GM23338 (cell line): ENCODE results near the gene SEC61G. TPM values are rescaled to one million over a fixed set of nuclear protein-coding genes. Genes with fewer than 3 reads are reported as not detected.

ENCODE experiments used
- ATAC-seq: fragments of 200-7000 bp; cut with Tn5 transposase; 3 replicates; pipeline ENCODE4 v1.9.1; 2020
- DNase-seq: peaks from one replicate; pipeline ENCODE4 v3.0.0-alpha.2; 2015; ENCODE audit warnings: low spot score
- H2AFZ ChIP-seq: fragments of 200-600 bp; sonication (generic); 2 replicates; pipeline ENCODE4 v1.8.0; 2016; ENCODE audit warnings: antibody characterized with exemption, mild to moderate bottlenecking, moderate library complexity
- H3F3A ChIP-seq: fragments of 200-600 bp; sonication (generic); replicated peaks from 2 replicates; pipeline ENCODE4 v1.8.0; 2017; ENCODE audit warnings: antibody characterized with exemption, mixed run types, low read depth
- H3K27ac ChIP-seq: fragments of 200-600 bp; sonication (generic); 2 replicates; pipeline ENCODE4 v1.6.1; 2016; ENCODE audit warnings: low read depth
- H3K27me3 ChIP-seq: fragments of 200-600 bp; sonication (generic); 2 replicates; pipeline ENCODE4 v1.8.0; 2016; ENCODE audit warnings: mild to moderate bottlenecking, mixed run types, moderate library complexity; ENCODE audit not compliant: insufficient read depth
- H3K36me3 ChIP-seq: fragments of 200-600 bp; sonication (generic); 2 replicates; pipeline ENCODE4 v1.8.0; 2016; ENCODE audit warnings: mild to moderate bottlenecking; ENCODE audit not compliant: insufficient read depth
- H3K4me1 ChIP-seq: fragments of 200-600 bp; sonication (generic); 2 replicates; pipeline ENCODE4 v1.8.0; 2016; ENCODE audit warnings: mild to moderate bottlenecking, moderate library complexity; ENCODE audit not compliant: insufficient read depth
- H3K4me2 ChIP-seq: fragments of 200-600 bp; sonication (generic); 2 replicates; pipeline ENCODE4 v1.7.1; 2017; ENCODE audit warnings: mixed run types
- H3K4me3 ChIP-seq: fragments of 200-600 bp; sonication (generic); 2 replicates; pipeline ENCODE4 v1.6.1; 2016; ENCODE audit warnings: mixed run types
- H3K79me2 ChIP-seq: fragments of 200-600 bp; sonication (generic); replicated peaks from 2 replicates; pipeline ENCODE4 v1.8.0; 2017; ENCODE audit warnings: mild to moderate bottlenecking; ENCODE audit not compliant: insufficient read depth
- H3K9me2 ChIP-seq: fragments of 200-600 bp; sonication (generic); 2 replicates; pipeline ENCODE4 v1.8.0; 2017; ENCODE audit not compliant: insufficient read depth
- H4K20me1 ChIP-seq: fragments of 200-600 bp; sonication (generic); replicated peaks from 2 replicates; pipeline ENCODE4 v1.8.0; 2017; ENCODE audit warnings: mild to moderate bottlenecking; ENCODE audit not compliant: insufficient read depth
- H3K27ac Mint-ChIP-seq: 2 replicates; pipeline ENCODE4 v1.8.0; 2020; ENCODE audit warnings: inconsistent platforms, mild to moderate bottlenecking, moderate library complexity, mixed read lengths
- H3K27me3 Mint-ChIP-seq: 3 replicates; pipeline ENCODE4 v1.8.0; 2022; ENCODE audit warnings: low read depth, mild to moderate bottlenecking, moderate library complexity, mixed read lengths, inconsistent platforms; ENCODE audit not compliant: insufficient read depth, poor library complexity
- H3K36me3 Mint-ChIP-seq: 3 replicates; pipeline ENCODE4 v1.8.0; 2021; ENCODE audit warnings: low read depth, mild to moderate bottlenecking, inconsistent platforms, moderate library complexity, mixed read lengths
- H3K4me1 Mint-ChIP-seq: 3 replicates; pipeline ENCODE4 v1.8.0; 2020; ENCODE audit warnings: mild to moderate bottlenecking, inconsistent platforms, mixed read lengths
- H3K4me3 Mint-ChIP-seq: 3 replicates; pipeline ENCODE4 v1.8.0; 2021; ENCODE audit warnings: moderate library complexity, mild to moderate bottlenecking, inconsistent platforms, mixed read lengths
- H3K9me3 Mint-ChIP-seq: 3 replicates; pipeline ENCODE4 v1.8.0; 2020; ENCODE audit warnings: moderate library complexity, mild to moderate bottlenecking, inconsistent platforms, mixed read lengths
- EZH2 ChIP-seq: fragments of 200-600 bp; sonication (generic); IDR thresholded peaks from one replicate; pipeline ENCODE4 v1.8.0; 2017; ENCODE audit warnings: antibody characterized with exemption, mild to moderate bottlenecking, low read depth; ENCODE audit not compliant: unreplicated experiment
- EZH2phosphoT487 ChIP-seq: fragments of 200-600 bp; sonication (generic); IDR thresholded peaks from one replicate; pipeline ENCODE4 v1.8.1; 2018; ENCODE audit warnings: antibody characterized with exemption; ENCODE audit not compliant: unreplicated experiment
- JUNB ChIP-seq: IDR thresholded peaks from one replicate; pipeline ENCODE4 v1.6.1; 2016; ENCODE audit warnings: antibody characterized with exemption; ENCODE audit not compliant: unreplicated experiment
- POLR2AphosphoS5 ChIP-seq: IDR thresholded peaks from 2 replicates; pipeline ENCODE4 v1.6.1; 2016; ENCODE audit warnings: antibody characterized with exemption, low read depth
- STAT1 ChIP-seq: IDR thresholded peaks from one replicate; pipeline ENCODE4 v1.6.1; 2016; ENCODE audit warnings: antibody characterized with exemption; ENCODE audit not compliant: unreplicated experiment
- ZNF114 ChIP-seq: fragments of 250-450 bp; sonication (Bioruptor Pico); IDR thresholded peaks from 2 replicates; pipeline ENCODE4 v1.5.0; 2020; ENCODE audit warnings: mild to moderate bottlenecking, moderate library complexity
- ZNF331 ChIP-seq: fragments of 250-450 bp; sonication (Bioruptor Pico); IDR thresholded peaks from 2 replicates; pipeline ENCODE4 v1.5.0; 2020; ENCODE audit warnings: low read depth, mild to moderate bottlenecking, moderate library complexity
- polyA plus RNA-seq: library from polyadenylated mRNA; unstranded; fragments of >200 nt; fragmentation: Nextera tagmentation; extraction: Ambion mirVana; gene quantifications from 2 replicates; pipeline ENCODE4 v1.2.1, GENCODE V29; 2016
- total RNA-seq: library from RNA; depleted of rRNA; stranded (reverse); fragments of >200 nt; shearing (Covaris generic); gene quantifications from 2 replicates; pipeline ENCODE4 v1.2.3, GENCODE V29; 2014
- TF ChIP-seq, protein P1 (sequence below): IDR thresholded peaks from 2 replicates; pipeline ENCODE4 v1.6.1; 2016; ENCODE audit warnings: antibody characterized with exemption
- TF ChIP-seq, protein P2 (sequence below): fragments of 250-450 bp; sonication (Bioruptor Pico); IDR thresholded peaks from 2 replicates; pipeline ENCODE4 v1.5.0; 2020; ENCODE audit warnings: mild to moderate bottlenecking, moderate library complexity

The SEC61G gene
- total and polyA plus RNA-seq, 2 experiments from 2014 or later: 350 to 497 TPM

DNA sequence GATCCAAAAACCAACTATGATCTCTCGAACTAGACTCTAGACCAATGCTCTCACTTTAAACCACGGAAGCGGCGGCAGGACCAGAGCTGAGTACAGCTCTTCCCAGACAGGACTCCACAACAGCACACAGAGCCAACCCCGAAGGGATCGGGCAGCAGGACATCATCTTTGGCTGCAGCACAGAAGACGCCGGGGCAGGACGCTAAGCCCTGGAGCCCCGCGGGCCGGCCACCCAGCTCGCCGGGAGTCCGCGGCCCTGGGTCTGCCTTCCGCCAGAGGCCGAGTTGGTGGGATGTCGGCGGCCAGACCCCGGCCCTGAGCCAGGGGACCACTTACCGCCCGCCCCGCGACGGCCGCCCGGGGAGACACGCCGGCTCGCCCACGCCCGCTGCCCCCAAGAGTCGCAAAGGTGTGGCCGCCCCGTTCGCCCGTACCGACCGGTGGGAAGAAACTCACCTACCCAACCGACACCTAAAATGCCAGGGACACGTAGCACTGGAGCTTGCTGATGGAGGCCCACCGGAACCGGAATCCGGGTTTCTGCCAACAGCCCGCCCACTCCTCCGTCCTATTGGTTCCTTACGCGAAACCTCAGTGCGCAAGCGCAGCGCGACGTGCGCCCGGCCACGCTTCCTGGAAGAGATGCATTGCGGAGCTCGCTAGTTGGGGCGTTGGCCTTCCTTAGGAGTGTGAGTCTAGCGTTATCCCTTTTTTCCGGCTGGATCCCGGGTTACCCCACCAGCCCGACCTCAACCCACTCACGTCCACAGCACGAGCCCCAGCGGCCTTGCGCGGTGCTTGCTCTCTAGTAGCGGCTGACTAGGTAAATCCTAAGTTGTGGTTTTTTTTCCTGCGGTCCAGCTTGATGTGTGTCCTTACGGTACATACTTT, at the start of gene SEC61G (continued):
- no peak for TF ChIP-seq JUNB

DNA sequence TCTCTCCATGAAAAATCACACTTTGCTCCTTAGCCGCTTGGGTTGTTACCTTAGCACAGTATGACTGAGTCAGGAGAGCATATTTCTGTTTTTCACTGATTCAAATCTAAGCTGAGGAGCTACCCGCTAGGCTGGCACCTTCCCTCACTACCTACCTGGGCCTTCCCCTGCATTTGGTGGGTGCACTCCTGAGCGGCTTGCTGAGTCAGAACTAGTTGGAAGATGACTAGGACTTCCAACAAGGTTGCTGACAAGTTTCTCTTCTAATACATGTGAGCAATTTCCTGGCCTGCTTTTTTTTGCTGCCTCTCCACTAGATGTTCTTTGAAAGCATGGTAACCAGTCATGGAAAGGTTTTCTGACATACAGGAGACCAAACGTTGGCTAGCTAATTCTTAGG, 43.8 kb upstream of the SEC61G start:
- H3K9me3 Mint-ChIP-seq: no peaks in the 10 kb centered on the region; the same call in 1 of the 3 replicates
- TF ChIP-seq EZH2phosphoT487 (no peak), ZNF331 (CRISPR knock-in tag) (no peak), EZH2 (no peak), STAT1 (no peak), ZNF114 (CRISPR knock-in tag) (no peak), POLR2AphosphoS5 (no peak)
- TF ChIP-seq, protein P1, sequence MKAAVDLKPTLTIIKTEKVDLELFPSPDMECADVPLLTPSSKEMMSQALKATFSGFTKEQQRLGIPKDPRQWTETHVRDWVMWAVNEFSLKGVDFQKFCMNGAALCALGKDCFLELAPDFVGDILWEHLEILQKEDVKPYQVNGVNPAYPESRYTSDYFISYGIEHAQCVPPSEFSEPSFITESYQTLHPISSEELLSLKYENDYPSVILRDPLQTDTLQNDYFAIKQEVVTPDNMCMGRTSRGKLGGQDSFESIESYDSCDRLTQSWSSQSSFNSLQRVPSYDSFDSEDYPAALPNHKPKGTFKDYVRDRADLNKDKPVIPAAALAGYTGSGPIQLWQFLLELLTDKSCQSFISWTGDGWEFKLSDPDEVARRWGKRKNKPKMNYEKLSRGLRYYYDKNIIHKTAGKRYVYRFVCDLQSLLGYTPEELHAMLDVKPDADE: no peak
- peaks cover 8% of the 10 kb centered on the region for H3K27me3 Mint-ChIP-seq
- 0 out of 2 replicates have a peak overlapping the region, but pooled peaks have one; percentile 70 for H2AFZ ChIP-seq
- H3K4me1 ChIP-seq: peaks cover 14% of the 10 kb centered on the region; the same call in 1 of the 2 replicates
- H3K4me3 ChIP-seq: no peak overlapping the region
- no peak overlapping the region for H3K27ac ChIP-seq
- H3K4me3 Mint-ChIP-seq: no peak overlapping the region
- no peaks in the 10 kb centered on the region for H3K79me2 ChIP-seq
- H3K4me1 Mint-ChIP-seq: peaks cover 2% of the 10 kb centered on the region; the same call in 1 of the 3 replicates
- H3F3A ChIP-seq: no peaks in the 10 kb centered on the region
- H3K9me2 ChIP-seq: peaks cover 7% of the 10 kb centered on the region; the same call in 1 of the 2 replicates
- H4K20me1 ChIP-seq: no peaks in the 10 kb centered on the region
- H3K27ac Mint-ChIP-seq: no peak overlapping the region
- DNase-seq (no peak), ATAC-seq (no peak)
- no peaks in the 10 kb centered on the region for H3K36me3 Mint-ChIP-seq
- H3K4me2 ChIP-seq: peak overlapping the region; percentile 60; the same call in 1 of the 2 replicates
- no peaks in the 10 kb centered on the region for H3K27me3 ChIP-seq
- H3K36me3 ChIP-seq: no peaks in the 10 kb centered on the region

DNA sequence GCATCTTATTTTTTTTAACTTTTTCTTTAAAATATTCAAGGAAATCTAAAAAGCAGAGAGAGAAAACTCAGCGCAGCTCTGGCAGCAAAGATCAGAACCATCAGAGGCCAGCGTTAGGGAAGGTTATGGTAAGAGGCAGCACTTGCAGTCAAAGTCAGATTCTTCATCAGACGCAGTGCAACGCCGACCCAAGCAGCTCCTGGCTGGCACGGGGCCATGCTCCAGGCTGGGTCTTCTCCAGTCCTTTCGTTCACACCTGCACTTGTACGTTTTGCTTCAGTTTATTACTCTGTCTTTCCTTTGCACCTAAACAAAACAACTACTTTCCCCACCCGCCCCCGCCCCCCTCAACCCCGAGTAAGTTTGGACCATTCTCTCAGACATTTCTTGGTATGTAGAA, 43.1 kb upstream of the SEC61G start:
- Histone ChIP-seq H3F3A (no peaks in the 10 kb centered on the region), H3K4me3 (no peak overlapping the region), H3K4me2 (no peak overlapping the region), H4K20me1 (no peaks in the 10 kb centered on the region), H3K9me2 (0 out of 2 replicates have a peak, but pooled peaks cover 7% of the 10 kb centered on the region), H3K4me1 (peaks cover 14% of the 10 kb centered on the region; the same call in 1 of the 2 replicates), H3K27ac (no peak overlapping the region), H2AFZ (no peak overlapping the region), H3K36me3 (no peaks in the 10 kb centered on the region), H3K27me3 (no peaks in the 10 kb centered on the region), H3K79me2 (no peaks in the 10 kb centered on the region)
- ATAC-seq (no peak), DNase-seq (no peak)
- no peaks in the 10 kb centered on the region for H3K36me3 Mint-ChIP-seq
- H3K4me3 Mint-ChIP-seq: no peak overlapping the region
- no peaks in the 10 kb centered on the region; the same call in 2 of the 3 replicates for H3K9me3 Mint-ChIP-seq
- H3K4me1 Mint-ChIP-seq: peaks cover 2% of the 10 kb centered on the region; the same call in 1 of the 3 replicates
- no peak overlapping the region for H3K27ac Mint-ChIP-seq
- H3K27me3 Mint-ChIP-seq: peaks cover 8% of the 10 kb centered on the region
- TF ChIP-seq, protein P2, sequence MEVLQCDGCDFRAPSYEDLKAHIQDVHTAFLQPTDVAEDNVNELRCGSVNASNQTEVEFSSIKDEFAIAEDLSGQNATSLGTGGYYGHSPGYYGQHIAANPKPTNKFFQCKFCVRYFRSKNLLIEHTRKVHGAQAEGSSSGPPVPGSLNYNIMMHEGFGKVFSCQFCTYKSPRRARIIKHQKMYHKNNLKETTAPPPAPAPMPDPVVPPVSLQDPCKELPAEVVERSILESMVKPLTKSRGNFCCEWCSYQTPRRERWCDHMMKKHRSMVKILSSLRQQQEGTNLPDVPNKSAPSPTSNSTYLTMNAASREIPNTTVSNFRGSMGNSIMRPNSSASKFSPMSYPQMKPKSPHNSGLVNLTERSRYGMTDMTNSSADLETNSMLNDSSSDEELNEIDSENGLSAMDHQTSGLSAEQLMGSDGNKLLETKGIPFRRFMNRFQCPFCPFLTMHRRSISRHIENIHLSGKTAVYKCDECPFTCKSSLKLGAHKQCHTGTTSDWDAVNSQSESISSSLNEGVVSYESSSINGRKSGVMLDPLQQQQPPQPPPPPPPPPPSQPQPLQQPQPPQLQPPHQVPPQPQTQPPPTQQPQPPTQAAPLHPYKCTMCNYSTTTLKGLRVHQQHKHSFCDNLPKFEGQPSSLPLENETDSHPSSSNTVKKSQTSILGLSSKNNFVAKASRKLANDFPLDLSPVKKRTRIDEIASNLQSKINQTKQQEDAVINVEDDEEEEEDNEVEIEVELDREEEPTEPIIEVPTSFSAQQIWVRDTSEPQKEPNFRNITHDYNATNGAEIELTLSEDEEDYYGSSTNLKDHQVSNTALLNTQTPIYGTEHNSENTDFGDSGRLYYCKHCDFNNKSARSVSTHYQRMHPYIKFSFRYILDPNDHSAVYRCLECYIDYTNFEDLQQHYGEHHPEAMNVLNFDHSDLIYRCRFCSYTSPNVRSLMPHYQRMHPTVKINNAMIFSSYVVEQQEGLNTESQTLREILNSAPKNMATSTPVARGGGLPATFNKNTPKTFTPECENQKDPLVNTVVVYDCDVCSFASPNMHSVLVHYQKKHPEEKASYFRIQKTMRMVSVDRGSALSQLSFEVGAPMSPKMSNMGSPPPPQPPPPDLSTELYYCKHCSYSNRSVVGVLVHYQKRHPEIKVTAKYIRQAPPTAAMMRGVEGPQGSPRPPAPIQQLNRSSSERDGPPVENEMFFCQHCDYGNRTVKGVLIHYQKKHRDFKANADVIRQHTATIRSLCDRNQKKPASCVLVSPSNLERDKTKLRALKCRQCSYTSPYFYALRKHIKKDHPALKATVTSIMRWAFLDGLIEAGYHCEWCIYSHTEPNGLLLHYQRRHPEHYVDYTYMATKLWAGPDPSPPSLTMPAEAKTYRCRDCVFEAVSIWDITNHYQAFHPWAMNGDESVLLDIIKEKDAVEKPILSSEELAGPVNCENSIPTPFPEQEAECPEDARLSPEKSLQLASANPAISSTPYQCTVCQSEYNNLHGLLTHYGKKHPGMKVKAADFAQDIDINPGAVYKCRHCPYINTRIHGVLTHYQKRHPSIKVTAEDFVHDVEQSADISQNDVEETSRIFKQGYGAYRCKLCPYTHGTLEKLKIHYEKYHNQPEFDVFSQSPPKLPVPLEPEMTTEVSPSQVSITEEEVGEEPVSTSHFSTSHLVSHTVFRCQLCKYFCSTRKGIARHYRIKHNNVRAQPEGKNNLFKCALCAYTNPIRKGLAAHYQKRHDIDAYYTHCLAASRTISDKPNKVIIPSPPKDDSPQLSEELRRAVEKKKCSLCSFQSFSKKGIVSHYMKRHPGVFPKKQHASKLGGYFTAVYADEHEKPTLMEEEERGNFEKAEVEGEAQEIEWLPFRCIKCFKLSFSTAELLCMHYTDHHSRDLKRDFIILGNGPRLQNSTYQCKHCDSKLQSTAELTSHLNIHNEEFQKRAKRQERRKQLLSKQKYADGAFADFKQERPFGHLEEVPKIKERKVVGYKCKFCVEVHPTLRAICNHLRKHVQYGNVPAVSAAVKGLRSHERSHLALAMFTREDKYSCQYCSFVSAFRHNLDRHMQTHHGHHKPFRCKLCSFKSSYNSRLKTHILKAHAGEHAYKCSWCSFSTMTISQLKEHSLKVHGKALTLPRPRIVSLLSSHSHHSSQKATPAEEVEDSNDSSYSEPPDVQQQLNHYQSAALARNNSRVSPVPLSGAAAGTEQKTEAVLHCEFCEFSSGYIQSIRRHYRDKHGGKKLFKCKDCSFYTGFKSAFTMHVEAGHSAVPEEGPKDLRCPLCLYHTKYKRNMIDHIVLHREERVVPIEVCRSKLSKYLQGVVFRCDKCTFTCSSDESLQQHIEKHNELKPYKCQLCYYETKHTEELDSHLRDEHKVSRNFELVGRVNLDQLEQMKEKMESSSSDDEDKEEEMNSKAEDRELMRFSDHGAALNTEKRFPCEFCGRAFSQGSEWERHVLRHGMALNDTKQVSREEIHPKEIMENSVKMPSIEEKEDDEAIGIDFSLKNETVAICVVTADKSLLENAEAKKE: no peak
- TF ChIP-seq, protein P1: no peak
- TF ChIP-seq JUNB: no peak
- TF ChIP-seq POLR2AphosphoS5: no peak
- no peak for TF ChIP-seq ZNF331 (CRISPR knock-in tag)
- no peak for TF ChIP-seq EZH2
